SK-N-SH (cell line): ENCODE data around the gene IQCK.

Source experiments
- CHD2 ChIP-seq: fragments of 150-350 bp; IDR thresholded peaks from 2 replicates; pipeline ENCODE4 v1.6.1; 2018; ENCODE audit warnings: low read length; ENCODE audit not compliant: partially characterized antibody
- CTCF ChIP-seq: fragments of 200-600 bp; sonication (generic); IDR thresholded peaks from 2 replicates; pipeline ENCODE4 v1.6.1; 2017; ENCODE audit warnings: antibody characterized with exemption, mild to moderate bottlenecking, moderate library complexity
- ELF1 ChIP-seq: IDR thresholded peaks from 2 replicates; pipeline ENCODE4 v1.4.0; 2012
- EP300 ChIP-seq, 2 experiments: IDR thresholded peaks; 2 replicates each; pipeline versions ENCODE4 v1.4.0 to v1.6.1; 2012; ENCODE audit warnings: borderline replicate concordance in 1 of 2, low read depth in 1 of 2, low read length in 1 of 2
- MAX ChIP-seq: IDR thresholded peaks from 2 replicates; pipeline ENCODE4 v1.4.0; 2012; ENCODE audit warnings: low read depth
- RAD21 ChIP-seq: IDR thresholded peaks from 2 replicates; pipeline ENCODE4 v1.6.1; 2012; ENCODE audit warnings: mild to moderate bottlenecking, low read length
- RCOR1 ChIP-seq: fragments of 150-350 bp; IDR thresholded peaks from 2 replicates; pipeline ENCODE4 v1.6.1; 2017; ENCODE audit warnings: antibody characterized with exemption, low read length
- SIN3A ChIP-seq: IDR thresholded peaks from 2 replicates; pipeline ENCODE4 v1.6.1; 2012; ENCODE audit warnings: low read depth, mild to moderate bottlenecking, low read length, moderate library complexity, borderline replicate concordance
- TAF1 ChIP-seq: IDR thresholded peaks from 2 replicates; pipeline ENCODE4 v1.6.1; 2012; ENCODE audit warnings: low read depth, mild to moderate bottlenecking, low read length, moderate library complexity, borderline replicate concordance
- TEAD4 ChIP-seq: IDR thresholded peaks from 2 replicates; pipeline ENCODE4 v1.4.0; 2012; ENCODE audit warnings: mild to moderate bottlenecking, borderline replicate concordance; ENCODE audit not compliant: insufficient read depth
- TF ChIP-seq, protein P1 (sequence below): IDR thresholded peaks from 2 replicates; pipeline ENCODE4 v1.4.0; 2012; ENCODE audit warnings: low read depth, borderline replicate concordance

- no peak for TF ChIP-seq CTCF
- TF ChIP-seq CHD2: no peak
- no peak for TF ChIP-seq RAD21
- no peak for TF ChIP-seq TEAD4
- TF ChIP-seq RCOR1: no peak
- TF ChIP-seq EP300 (IDR thresholded peaks at IDR 0.05; ENCODE audit: borderline replicate concordance in 1 of 2, low read depth in 1 of 2, low read length in 1 of 2): no peak
- no peak for TF ChIP-seq MAX
- no peak for TF ChIP-seq SIN3A
- TF ChIP-seq, protein P1, sequence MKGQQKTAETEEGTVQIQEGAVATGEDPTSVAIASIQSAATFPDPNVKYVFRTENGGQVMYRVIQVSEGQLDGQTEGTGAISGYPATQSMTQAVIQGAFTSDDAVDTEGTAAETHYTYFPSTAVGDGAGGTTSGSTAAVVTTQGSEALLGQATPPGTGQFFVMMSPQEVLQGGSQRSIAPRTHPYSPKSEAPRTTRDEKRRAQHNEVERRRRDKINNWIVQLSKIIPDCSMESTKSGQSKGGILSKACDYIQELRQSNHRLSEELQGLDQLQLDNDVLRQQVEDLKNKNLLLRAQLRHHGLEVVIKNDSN: no peak
- TF ChIP-seq TAF1: no peak
- no peak for TF ChIP-seq ELF1
Measured at GRCh38 chr16:19885451-19886072, 167.5 kb downstream of the IQCK start.
